Astrocyte (in vitro differentiated cells and primary cell): ENCODE data around the gene GFER. TPM values are rescaled to one million over a fixed set of nuclear protein-coding genes. Genes with fewer than 3 reads are reported as not detected.

ENCODE experiments used
- DNase-seq: peaks from one replicate; pipeline ENCODE4 v3.0.0-alpha.2; 2010; ENCODE audit warnings: low read depth
- FAIRE-seq: peaks from 2 replicates; lab custom pipeline; 2011; peaks lifted over from hg19 to GRCh38; lab: Jason Lieb, UNC
- H2AFZ ChIP-seq: 2 replicates; pipeline ENCODE4 v1.6.0; 2012; ENCODE audit warnings: low read depth, low read length, inconsistent platforms
- H3K27ac ChIP-seq: 2 replicates; pipeline ENCODE4 v1.5.1; 2011; ENCODE audit warnings: low read depth, low read length, inconsistent platforms
- H3K27me3 ChIP-seq: 2 replicates; pipeline ENCODE4 v1.6.0; 2011; ENCODE audit warnings: low read length, inconsistent platforms; ENCODE audit not compliant: insufficient read depth
- H3K36me3 ChIP-seq: 2 replicates; pipeline ENCODE4 v1.5.1; 2011; ENCODE audit warnings: low read length, inconsistent platforms; ENCODE audit not compliant: insufficient read depth
- H3K4me1 ChIP-seq: 2 replicates; pipeline ENCODE4 v1.5.1; 2011; ENCODE audit warnings: low read length, inconsistent platforms; ENCODE audit not compliant: insufficient read depth
- H3K4me2 ChIP-seq: 2 replicates; pipeline ENCODE4 v1.6.0; 2012; ENCODE audit warnings: low read length, inconsistent platforms
- H3K4me3 ChIP-seq: 2 replicates; pipeline ENCODE4 v1.5.1; 2011; ENCODE audit warnings: low read depth, mild to moderate bottlenecking, low read length, inconsistent platforms; ENCODE audit not compliant: insufficient read depth
- H3K79me2 ChIP-seq: 2 replicates; pipeline ENCODE4 v1.6.0; 2012; ENCODE audit warnings: mild to moderate bottlenecking, low read length, inconsistent platforms; ENCODE audit not compliant: insufficient read depth
- H3K9ac ChIP-seq: 2 replicates; pipeline ENCODE4 v1.6.0; 2012; ENCODE audit warnings: mild to moderate bottlenecking, low read length, inconsistent platforms
- H3K9me3 ChIP-seq: 2 replicates; pipeline ENCODE4 v1.5.1; 2012; ENCODE audit warnings: low read depth, mild to moderate bottlenecking, low read length, inconsistent platforms; ENCODE audit not compliant: insufficient read depth
- H4K20me1 ChIP-seq: 2 replicates; pipeline ENCODE4 v1.6.0; 2012; ENCODE audit warnings: low read length, inconsistent platforms; ENCODE audit not compliant: insufficient read depth
- H3K27ac Mint-ChIP-seq: one replicate; pipeline ENCODE4 v1.8.0; 2021; ENCODE audit warnings: mild to moderate bottlenecking, mixed read lengths; ENCODE audit not compliant: unreplicated experiment
- H3K27me3 Mint-ChIP-seq: one replicate; pipeline ENCODE4 v1.8.0; 2021; ENCODE audit warnings: low read depth, mixed read lengths; ENCODE audit not compliant: unreplicated experiment
- H3K36me3 Mint-ChIP-seq: one replicate; pipeline ENCODE4 v1.8.0; 2021; ENCODE audit warnings: low read depth, mixed read lengths; ENCODE audit not compliant: unreplicated experiment
- H3K4me1 Mint-ChIP-seq: one replicate; pipeline ENCODE4 v1.8.0; 2021; ENCODE audit warnings: low read depth, mixed read lengths; ENCODE audit not compliant: unreplicated experiment
- H3K4me3 Mint-ChIP-seq: one replicate; pipeline ENCODE4 v1.8.0; 2021; ENCODE audit warnings: mild to moderate bottlenecking, moderate library complexity, mixed read lengths; ENCODE audit not compliant: unreplicated experiment
- H3K9me3 Mint-ChIP-seq: one replicate; pipeline ENCODE4 v1.8.0; 2021; ENCODE audit warnings: mild to moderate bottlenecking, mixed read lengths; ENCODE audit not compliant: unreplicated experiment
- CTCF ChIP-seq: IDR thresholded peaks from 2 replicates; pipeline ENCODE4 v1.5.1; 2011; ENCODE audit warnings: low read depth, mild to moderate bottlenecking, inconsistent platforms, low read length, moderate library complexity; ENCODE audit not compliant: insufficient read depth
- EZH2 ChIP-seq: IDR thresholded peaks from 2 replicates; pipeline ENCODE4 v1.6.1; 2012; ENCODE audit warnings: mild to moderate bottlenecking, low read length, inconsistent platforms; ENCODE audit not compliant: insufficient read depth
- total RNA-seq: library from RNA; stranded (reverse); gene quantifications from 2 replicates; pipeline ENCODE4 v1.2.1, GENCODE V29; 2021

The GFER gene
- total RNA-seq, 1 donor from 2014 or later, result 30.4 TPM

DNA sequence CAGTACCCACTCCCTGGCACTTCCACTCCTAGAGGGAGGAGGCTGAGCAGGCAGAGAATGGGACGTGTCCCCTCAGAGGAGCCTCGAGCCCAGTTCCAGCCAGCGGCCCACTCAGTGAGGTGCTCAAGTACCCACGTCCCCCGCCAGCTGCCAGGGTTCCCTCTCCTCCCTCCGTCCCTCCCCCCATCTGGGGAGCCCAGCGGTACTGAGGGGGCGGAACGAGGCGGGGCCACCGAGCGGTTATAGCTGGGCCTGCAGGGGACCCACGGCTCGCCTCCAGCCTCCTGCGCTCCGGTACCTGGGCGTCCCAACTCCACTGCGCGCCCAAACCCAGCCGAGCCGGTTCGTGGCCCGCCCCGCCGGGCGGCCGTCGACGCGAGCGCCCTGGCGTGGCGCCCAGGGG is 35.5 kb downstream of the GFER start, which contains the start of gene NPW:
TSS of gene NPW (plus strand) at position 268 of the 403 bp plus-strand sequence.
- Mint-ChIP-seq H3K4me3 (no peak within 1 kb of the TSS), H3K36me3 (no peaks in the 10 kb centered on the region), H3K27ac (no peak within 1 kb of the TSS), H3K9me3 (no peaks in the 10 kb centered on the region), H3K27me3 (peaks cover 20% of the 10 kb centered on the region), H3K4me1 (peaks cover 1% of the 10 kb centered on the region)
- FAIRE-seq (no peak), DNase-seq (no peak)
- TF ChIP-seq CTCF (no peak), EZH2 (no peak)
- peak within 1 kb of the TSS; percentile 63 for H2AFZ ChIP-seq
- H3K79me2 ChIP-seq, result no peaks in the 10 kb centered on the region
- H3K4me3 ChIP-seq, result peak within 1 kb of the TSS; percentile 23
- H3K9ac ChIP-seq, result no peak within 1 kb of the TSS
- peaks cover 15% of the 10 kb centered on the region for H3K4me1 ChIP-seq
- no peaks in the 10 kb centered on the region for H4K20me1 ChIP-seq
- H3K27me3 ChIP-seq, result no peaks in the 10 kb centered on the region
- no peaks in the 10 kb centered on the region for H3K36me3 ChIP-seq
- H3K27ac ChIP-seq, result no peak within 1 kb of the TSS
- H3K4me2 ChIP-seq, result peak within 1 kb of the TSS; percentile 74
- no peaks in the 10 kb centered on the region for H3K9me3 ChIP-seq

- DNase-seq, result no peak
- H3K4me1 Mint-ChIP-seq, result peaks cover 1% of the 10 kb centered on the region
- Histone ChIP-seq H2AFZ (peak overlapping the region; percentile 63), H3K27ac (no peak overlapping the region), H3K4me2 (peak overlapping the region; percentile 74), H3K79me2 (no peaks in the 10 kb centered on the region), H3K4me1 (peaks cover 15% of the 10 kb centered on the region), H4K20me1 (no peaks in the 10 kb centered on the region), H3K4me3 (peak overlapping the region; percentile 23), H3K27me3 (no peaks in the 10 kb centered on the region), H3K9me3 (no peaks in the 10 kb centered on the region), H3K9ac (no peak overlapping the region), H3K36me3 (no peaks in the 10 kb centered on the region)
- no peak overlapping the region for H3K27ac Mint-ChIP-seq
- H3K27me3 Mint-ChIP-seq, result peaks cover 20% of the 10 kb centered on the region
- no peak overlapping the region for H3K4me3 Mint-ChIP-seq
- TF ChIP-seq EZH2 (peak; percentile 62), CTCF (no peak)
- no peak for FAIRE-seq
- H3K36me3 Mint-ChIP-seq, result no peaks in the 10 kb centered on the region
- no peaks in the 10 kb centered on the region for H3K9me3 Mint-ChIP-seq
These were observed 36.2 kb downstream of the GFER start for GRCh38 chr16:2019921-2020831.

DNA sequence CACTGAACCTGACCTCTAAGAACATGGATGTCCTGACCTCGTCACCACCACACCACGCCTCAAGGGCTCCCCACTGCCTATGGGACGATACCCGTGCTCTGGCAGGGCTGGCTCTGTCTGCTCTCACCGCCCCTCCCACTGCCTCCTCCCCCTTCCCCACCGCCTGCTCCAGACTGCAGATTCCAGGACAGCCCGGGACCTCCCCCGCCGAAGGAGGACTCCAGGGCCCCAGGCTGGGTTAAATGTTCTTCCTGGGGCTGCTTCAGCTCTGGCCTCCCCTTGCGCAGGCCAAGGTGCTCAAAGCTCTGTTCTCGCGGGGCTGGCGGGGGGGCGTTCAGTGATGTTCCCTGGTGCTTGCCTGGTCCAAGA is 38.7 kb downstream of the GFER start:
- Mint-ChIP-seq H3K9me3 (no peaks in the 10 kb centered on the region), H3K4me3 (peak overlapping the region; percentile 71), H3K4me1 (peaks cover 1% of the 10 kb centered on the region), H3K27me3 (peaks cover 18% of the 10 kb centered on the region), H3K36me3 (no peaks in the 10 kb centered on the region), H3K27ac (peak overlapping the region; percentile 78)
- Histone ChIP-seq H3K79me2 (peaks cover 5% of the 10 kb centered on the region), H3K4me2 (peak overlapping the region; percentile 94), H4K20me1 (peaks cover 3% of the 10 kb centered on the region), H3K36me3 (no peaks in the 10 kb centered on the region), H3K27me3 (no peaks in the 10 kb centered on the region), H3K4me3 (peak overlapping the region; percentile 32), H2AFZ (peak overlapping the region; percentile 96), H3K9me3 (no peaks in the 10 kb centered on the region), H3K27ac (no peak overlapping the region), H3K4me1 (peaks cover 20% of the 10 kb centered on the region), H3K9ac (peak overlapping the region; percentile 66)
- DNase-seq (peak; percentile 47), FAIRE-seq (no peak)
- TF ChIP-seq CTCF, result no peak
- no peak for TF ChIP-seq EZH2
